K562 (cell line): Measurements from ENCODE around the gene SULT1E1. TPM values are rescaled to one million over a fixed set of nuclear protein-coding genes. Genes with fewer than 3 reads are reported as not detected.

Experiments used
- ATAC-seq: fragments of 200-7000 bp; cut with Tn5 transposase; 3 replicates; pipeline ENCODE4 v1.9.1; 2020; ENCODE audit warnings: moderate library complexity
- BruUV-seq: library from RNA; stranded (reverse); fragments of 400-500 nt; replicated peaks from 2 replicates; lab custom pipeline; 2021; lab: Mats Ljungman, UMichigan
- CTCF ChIA-PET: fragments of 300-600 bp; formaldehyde crosslinking; extraction: SDS; loops from one replicate; lab custom pipeline; 2021; ENCODE audit warnings: low intra/inter-chr PET ratio; lab: Yijun Ruan, JAX
- POLR2A ChIA-PET: fragments of 300-600, 350-650 bp; sonication (Branson Sonifier 250); formaldehyde crosslinking; extraction: SDS; loops from one replicate; lab custom pipeline; 2021; ENCODE audit warnings: antibody characterized with exemption, inconsistent platforms; lab: Yijun Ruan, JAX
- DNase-seq, 4 experiments: peaks; one replicate each; pipeline versions ENCODE4 v3.0.0 to v3.0.0-alpha.2; 2011 to 2018; ENCODE audit warnings: low spot score in 3 of 4, mixed read lengths in 3 of 4; ENCODE audit errors: extremely low read depth in 1 of 4
- FAIRE-seq: peaks from 2 replicates; lab custom pipeline; 2011; peaks lifted over from hg19 to GRCh38; lab: Jason Lieb, UNC
- H2AFZ ChIP-seq: 2 replicates; pipeline ENCODE4 v1.6.0; 2011; ENCODE audit warnings: low read depth, low read length, control low read depth, inconsistent platforms
- H3K27ac ChIP-seq: fragments of 200-600 bp; 3 replicates; pipeline ENCODE4 v1.8.0; 2011; ENCODE audit warnings: low read depth, mild to moderate bottlenecking, control low read depth, inconsistent platforms, low read length, moderate library complexity, mixed read lengths; ENCODE audit errors: extremely low read depth
- H3K27me3 ChIP-seq, 2 experiments: fragments of 300-600 bp in 1 of 2; 2 replicates in 1 of 2; 3 replicates in 1 of 2; pipeline versions ENCODE4 v1.6.0 to v1.8.0; 2011; ENCODE audit warnings: inconsistent platforms in 2 of 2, low read length in 2 of 2, mild to moderate bottlenecking in 1 of 2, mixed read lengths in 1 of 2, moderate library complexity in 1 of 2; ENCODE audit not compliant: control insufficient read depth in 2 of 2, insufficient read depth in 2 of 2
- H3K36me3 ChIP-seq: fragments of 300-600 bp; 3 replicates; pipeline ENCODE4 v1.8.0; 2011; ENCODE audit warnings: mild to moderate bottlenecking, low read length, inconsistent platforms; ENCODE audit not compliant: control insufficient read depth, insufficient read depth
- H3K4me1 ChIP-seq, 2 experiments: fragments of 200-600 bp in 1 of 2; replicated peaks in 1 of 2; 2 replicates in 1 of 2; 3 replicates in 1 of 2; pipeline versions ENCODE4 v1.5.1 to v1.8.0; 2011; ENCODE audit warnings: inconsistent platforms in 2 of 2, low read length in 2 of 2, mild to moderate bottlenecking in 1 of 2, mixed read lengths in 1 of 2, moderate library complexity in 1 of 2; ENCODE audit not compliant: control insufficient read depth in 2 of 2, insufficient read depth in 2 of 2
- H3K4me2 ChIP-seq: 2 replicates; pipeline ENCODE4 v1.6.1; 2011; ENCODE audit warnings: low read length, control low read depth, inconsistent platforms, mixed read lengths; ENCODE audit not compliant: insufficient read depth
- H3K4me3 ChIP-seq: fragments of 200-600 bp; sonication (generic), shearing (Covaris generic); 2 replicates; pipeline ENCODE4 v1.5.1; 2016; ENCODE audit warnings: control low read depth, inconsistent platforms
- H3K79me2 ChIP-seq: fragments of 200-600 bp; 3 replicates; pipeline ENCODE4 v1.8.0; 2011; ENCODE audit warnings: low read length, inconsistent platforms; ENCODE audit not compliant: control insufficient read depth, insufficient read depth
- H3K9ac ChIP-seq, 2 experiments: 2 replicates each; pipeline versions ENCODE4 v1.6.0 to v1.6.1; 2011; ENCODE audit warnings: low read depth in 2 of 2, low read length in 2 of 2, control low read depth in 1 of 2, inconsistent platforms in 1 of 2, mild to moderate bottlenecking in 1 of 2, mixed read lengths in 1 of 2; ENCODE audit not compliant: insufficient read depth in 1 of 2
- H3K9me1 ChIP-seq: one replicate; pipeline ENCODE4 v1.6.0; 2011; ENCODE audit warnings: inconsistent platforms, mild to moderate bottlenecking, low read length, moderate library complexity; ENCODE audit not compliant: control insufficient read depth, insufficient read depth
- H3K9me3 ChIP-seq: replicated peaks from 2 replicates; pipeline ENCODE4 v1.5.1; 2011; ENCODE audit warnings: low read depth, low read length, inconsistent platforms; ENCODE audit not compliant: control insufficient read depth, insufficient read depth
- H4K20me1 ChIP-seq: replicated peaks from 2 replicates; pipeline ENCODE4 v1.6.1; 2011; ENCODE audit warnings: low read length, inconsistent platforms, mixed read lengths; ENCODE audit not compliant: control insufficient read depth, insufficient read depth
- GTF2F1 ChIP-seq: IDR thresholded peaks from 2 replicates; pipeline ENCODE4 v1.6.1; 2011; ENCODE audit warnings: low read depth, low read length, improper control_type of control experiment
- KDM5B ChIP-seq: fragments of 200-600 bp; sonication (generic); IDR thresholded peaks from 2 replicates; pipeline ENCODE4 v1.6.1; 2012; ENCODE audit warnings: low read depth, mild to moderate bottlenecking, moderate library complexity, low read length, control low read depth, inconsistent platforms; ENCODE audit not compliant: insufficient replicate concordance
- MBD1 ChIP-seq: fragments of 250-450 bp; sonication (Bioruptor Pico); IDR thresholded peaks from 2 replicates; pipeline ENCODE4 v1.8.0; 2022; ENCODE audit warnings: inconsistent platforms
- MEF2D ChIP-seq: conservative IDR thresholded peaks from 2 replicates; pipeline ENCODE4 v1.6.1; 2016; ENCODE audit warnings: low read depth, missing genetic modification characterization, missing compliant biosample characterization
- THRAP3 ChIP-seq: fragments of 450-650 bp; IDR thresholded peaks from 2 replicates; pipeline ENCODE4 v1.6.1; 2016; ENCODE audit warnings: mild to moderate bottlenecking, inconsistent platforms, borderline replicate concordance
- ZMIZ1 ChIP-seq, 2 experiments: fragments of 150-350 bp in 1 of 2; IDR thresholded peaks; 2 replicates each; pipeline ENCODE4 v1.6.1; 2012 to 2016; ENCODE audit warnings: low read depth in 2 of 2, low read length in 2 of 2, mild to moderate bottlenecking in 1 of 2, moderate library complexity in 1 of 2
- ZNF121 ChIP-seq: sonication (generic); formaldehyde crosslinking; conservative IDR thresholded peaks from 2 replicates; pipeline ENCODE4 v1.8.0; 2022; ENCODE audit warnings: missing genetic modification reagents
- WGBS: fragments of 100-300 bp; shearing (Covaris generic); methylation state at CpG from one replicate; pipeline ENCODE4 v1.1.6; 2016; ENCODE audit warnings: low coverage, mixed read lengths; ENCODE audit not compliant: insufficient coverage; ENCODE audit errors: missing lambda C conversion rate; 5-methylcytosine and 5-hydroxymethylcytosine counted together
- in situ Hi-C: fragments of 300-500 bp; cut with MboI; formaldehyde crosslinking; loops from 4 replicates; pipeline ENCODE4 v1.15.0; 2018; ENCODE audit warnings: inconsistent platforms, mixed read lengths
- intact Hi-C: fragments of 100-400 bp; cut with micrococcal nuclease; formaldehyde crosslinking; loops from 2 replicates; pipeline ENCODE4 v1.14.2; 2022
- polyA plus RNA-seq, 8 experiments: library from polyadenylated mRNA; depleted of rRNA in 4 of 8; stranded (reverse) in 5 of 8; unstranded in 3 of 8; fragments of >200 nt; fragmentation: Nextera tagmentation in 2 of 8; fragmentation: Illumina TruSeq in 1 of 8; extraction: Ambion mirVana in 2 of 8; extraction: Trizol in 1 of 8; gene quantifications; 2 replicates each; pipeline versions ENCODE4 v1.2.1 to v1.2.3, GENCODE V29; 2011 to 2014; ENCODE audit warnings: inconsistent platforms in 1 of 8, missing spikeins in 1 of 8
- total RNA-seq, 7 experiments: library from RNA; depleted of rRNA in 6 of 7; stranded (reverse); fragments of >200 nt in 6 of 7; fragmentation: Illumina TruSeq in 2 of 7; extraction: Trizol in 2 of 7; gene quantifications; 2 replicates each; pipeline versions ENCODE4 v1.2.1 to v1.2.3, GENCODE V29; 2011 to 2021; ENCODE audit warnings: low replicate concordance in 1 of 7

The SULT1E1 gene
- total and polyA plus RNA-seq, 9 of the 15 experiments (the other 6 are each of a cell fraction or from before 2014, with no cell fraction given): not detected

GRCh38 chr4:69822198-69822597 lies 37.7 kb downstream of the SULT1E1 start:
- Histone ChIP-seq H3K36me3 (no peaks in the 10 kb centered on the region), H3K4me2 (no peak overlapping the region), H3K27ac (no peak overlapping the region), H3K9ac (no peak overlapping the region), H3K79me2 (no peaks in the 10 kb centered on the region), H3K9me1 (no peaks in the 10 kb centered on the region), H4K20me1 (no peaks in the 10 kb centered on the region), H3K4me1 (no peaks in the 10 kb centered on the region), H3K9me3 (no peaks in the 10 kb centered on the region), H2AFZ (no peak overlapping the region), H3K27me3 (no peaks in the 10 kb centered on the region), H3K4me3 (no peak overlapping the region)
- in situ Hi-C loops (no loop called here), intact Hi-C loops (no loop called here)
- 1% methylated on average over 5 of the region's 5 CpGs for WGBS
- DNase-seq (no peak), ATAC-seq (no peak), FAIRE-seq (no peak)
- POLR2A ChIA-PET: no interaction called here
- no TSS peak for BruUV-seq
- CTCF ChIA-PET: no interaction called here
- TF ChIP-seq ZMIZ1 (IDR thresholded peaks at IDR 0.05; ENCODE audit: low read depth in 2 of 2, low read length in 2 of 2): no peak
- no peak for TF ChIP-seq KDM5B
- TF ChIP-seq MEF2D: no peak
- TF ChIP-seq ZNF121 (CRISPR knock-in tag): peak; percentile 35; the same call in 1 of the 2 replicates
- no peak for TF ChIP-seq GTF2F1
- no peak for TF ChIP-seq THRAP3
- TF ChIP-seq MBD1: no peak
